NK-92 treated with Interleukin-12 subunit alpha and Interleukin-12 subunit beta, amount 100 ng/mL, for 24 hours (cell line): ENCODE results near the gene MMP28.
"Not testable (repeated sequence)": the region's sequence is repeated elsewhere in the genome, so short reads cannot be mapped to it uniquely, and the experiment has no call there.

Source experiments
- DNase-seq: peaks from one replicate; lab custom pipeline; 2025; lab: John Stamatoyannopoulos, UW

Gene MMP28

GRCh38 chr17:35765756-35766488 is 29.5 kb downstream of the MMP28 start:
- DNase-seq, result no peak

- DNase-seq, result no peak
Observed at GRCh38 chr17:35765086-35765710, 30.2 kb downstream of the MMP28 start.

- peak; percentile 66 for DNase-seq
Observed at GRCh38 chr17:35764123-35764991, 31.1 kb downstream of the MMP28 start.

DNA sequence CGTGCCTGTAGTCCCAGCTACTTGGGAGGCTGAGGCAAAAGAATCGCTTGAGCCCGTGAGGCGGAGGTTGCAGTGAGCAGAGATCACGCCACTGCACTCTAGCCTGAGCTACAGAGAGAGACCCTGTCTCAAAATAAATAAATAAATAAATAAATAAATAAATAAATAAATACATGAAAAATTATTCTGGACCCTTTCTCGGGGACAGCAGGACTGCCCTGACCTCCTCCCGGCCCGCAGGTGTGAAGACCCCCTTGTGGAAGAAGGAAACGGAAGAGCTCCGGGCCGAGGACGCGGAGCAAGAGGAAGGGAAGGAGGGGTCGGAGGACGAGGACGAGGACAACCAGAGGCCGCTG is 31.7 kb downstream of the MMP28 start:
- no peak for DNase-seq

DNA sequence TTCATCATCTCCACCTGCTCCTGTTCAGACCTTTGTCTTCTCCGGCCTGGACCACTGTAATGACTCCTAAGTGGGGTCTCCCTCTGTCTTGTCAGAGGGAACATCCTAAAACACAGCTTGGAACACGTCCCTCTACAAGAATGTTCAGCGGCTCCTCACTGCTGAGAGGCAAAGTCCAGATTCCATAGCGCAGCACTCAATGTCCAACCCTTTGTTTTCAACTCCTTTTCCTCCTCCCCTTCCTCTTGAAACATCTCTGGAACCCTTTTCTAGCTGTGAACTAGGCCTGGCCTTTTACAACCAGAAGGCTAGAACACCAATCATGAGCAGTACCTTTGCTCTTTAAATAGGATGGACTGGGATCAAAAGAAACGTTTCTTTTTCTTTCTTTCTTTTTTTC is 33.8 kb downstream of the MMP28 start:
- DNase-seq, result no peak

- no peak for DNase-seq
Observed at GRCh38 chr17:35760587-35760986, 34.9 kb downstream of the MMP28 start, which contains the start of gene C17orf50. Gene C17orf50 (plus strand): TSS chr17:35760887. CDS start chr17:35760942, 55 bp downstream.

GRCh38 chr17:35757243-35757642 is 38.2 kb downstream of the MMP28 start:
- no peak for DNase-seq

GRCh38 chr17:35752945-35753764 is 42.3 kb downstream of the MMP28 start, which contains the start of gene GAS2L2:
Gene GAS2L2 (minus strand): TSS chr17:35753239. CDS start chr17:35752850, 389 bp downstream.
- no peak for DNase-seq

GRCh38 chr17:35752471-35752870 is 43.0 kb downstream of the MMP28 start:
- DNase-seq, result no peak

DNA sequence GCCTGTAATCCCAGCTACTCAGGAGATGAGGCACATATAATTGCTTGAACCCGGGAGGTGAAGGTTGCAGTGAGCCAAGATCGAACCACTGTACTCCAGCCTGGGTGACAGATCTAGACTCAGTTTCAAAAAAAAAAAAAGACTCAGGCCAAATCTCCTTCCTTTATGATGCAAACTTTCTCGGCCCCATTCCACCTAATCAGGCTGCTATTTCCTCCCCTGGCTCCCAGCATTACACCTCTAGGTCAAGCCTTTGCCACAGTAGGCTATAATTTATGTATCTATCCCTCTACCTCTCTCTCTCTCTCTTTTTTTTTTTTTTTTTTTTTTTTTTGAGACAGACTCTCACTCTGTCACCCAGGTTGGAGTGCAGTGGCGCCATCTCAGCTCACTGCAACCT is 43.9 kb downstream of the MMP28 start:
- DNase-seq, result not testable (repeated sequence)

GRCh38 chr17:35750526-35751395 is 44.7 kb downstream of the MMP28 start:
- DNase-seq, result no peak

DNA sequence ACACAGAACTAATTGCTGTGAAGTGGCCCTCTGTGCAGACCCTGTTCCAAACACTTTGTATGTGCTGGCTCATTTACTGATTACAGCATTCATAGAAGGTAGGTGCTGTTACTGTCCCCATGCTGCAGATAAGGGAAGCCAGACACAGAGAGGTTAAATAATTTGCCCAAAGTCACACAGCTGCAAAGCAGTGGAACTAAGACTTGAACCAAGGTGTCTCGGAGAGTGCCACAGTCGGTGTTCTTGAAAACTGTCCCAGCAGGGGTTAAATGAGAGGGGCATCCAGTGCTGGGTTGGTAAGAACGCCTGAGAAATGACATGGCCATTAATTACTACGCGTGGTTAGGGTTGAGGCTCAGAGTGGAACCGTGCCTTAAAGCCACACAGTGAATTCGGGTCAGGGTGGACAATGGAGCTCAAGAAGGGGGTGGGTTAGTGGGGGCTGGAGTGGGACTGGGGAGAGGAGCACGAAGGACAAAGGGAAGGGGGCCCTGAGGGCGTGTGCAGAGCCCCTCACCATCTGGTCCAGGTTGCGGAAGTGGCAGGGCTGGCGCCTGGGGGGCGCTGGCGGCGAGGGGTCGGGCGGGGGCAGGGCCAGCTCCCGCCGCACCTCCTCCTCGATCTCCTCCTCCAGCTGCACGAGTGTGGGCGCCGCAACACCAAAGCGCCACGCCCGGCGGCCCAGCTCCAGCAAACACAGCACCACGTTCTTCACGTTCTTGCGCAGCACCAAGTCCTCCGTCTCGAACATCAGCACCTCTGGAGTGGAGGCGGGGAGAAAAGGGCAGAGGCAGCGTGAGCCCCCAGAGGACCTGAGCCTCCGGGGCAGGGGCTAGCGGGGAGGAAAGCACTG is 45.7 kb downstream of the MMP28 start:
- no peak for DNase-seq

- DNase-seq, result no peak
Observed at GRCh38 chr17:35748979-35749378, 46.5 kb downstream of the MMP28 start.

GRCh38 chr17:35748341-35748841 is 47.0 kb downstream of the MMP28 start:
- DNase-seq, result no peak

GRCh38 chr17:35747540-35748017 is 47.9 kb downstream of the MMP28 start:
- peak; percentile 43 for DNase-seq

GRCh38 chr17:35745749-35746320 is 49.6 kb downstream of the MMP28 start:
- no peak for DNase-seq

GRCh38 chr17:35745246-35745645 is 50.2 kb downstream of the MMP28 start:
- DNase-seq, result no peak

GRCh38 chr17:35744830-35745229 is 50.6 kb downstream of the MMP28 start:
- no peak for DNase-seq
